A673 (cell line): ENCODE data around the gene ARHGAP26. TPM values are rescaled to one million over a fixed set of nuclear protein-coding genes. Genes with fewer than 3 reads are reported as not detected.

Source experiments
- BruUV-seq: library from RNA; stranded (reverse); fragments of 400-500 nt; replicated peaks from 2 replicates; lab custom pipeline; 2021; lab: Mats Ljungman, UMichigan
- CTCF ChIA-PET: fragments of 300-600 bp; sonication (Branson Sonifier 250); formaldehyde crosslinking; loops from one replicate; lab custom pipeline; 2022; ENCODE audit warnings: antibody characterized with exemption; lab: Charles Lee
- POLR2A ChIA-PET: fragments of 300-600 bp; sonication (Branson Sonifier 250); formaldehyde crosslinking; loops from one replicate; lab custom pipeline; 2022; ENCODE audit warnings: antibody characterized with exemption; ENCODE audit not compliant: low non-redundant PET; lab: Charles Lee
- DNase-seq: peaks from one replicate; pipeline ENCODE4 v3.0.0-alpha.2; 2015; ENCODE audit warnings: low spot score
- H3K27ac ChIP-seq: fragments of 200-600 bp; sonication (generic); 2 replicates; pipeline ENCODE4 v1.5.1; 2016; ENCODE audit warnings: mixed run types, low read depth, mild to moderate bottlenecking, mixed read lengths, antibody characterized with exemption, low read length; ENCODE audit not compliant: poor library complexity, severe bottlenecking
- H3K27me3 ChIP-seq: fragments of 200-600 bp; sonication (generic); replicated peaks from 2 replicates; pipeline ENCODE4 v1.6.1; 2017; ENCODE audit warnings: mixed run types, low read depth, mild to moderate bottlenecking, mixed read lengths, antibody characterized with exemption, low read length; ENCODE audit not compliant: insufficient read depth, poor library complexity
- H3K36me3 ChIP-seq: fragments of 200-600 bp; sonication (generic); 2 replicates; pipeline ENCODE4 v1.6.1; 2016; ENCODE audit warnings: mixed run types, mild to moderate bottlenecking, mixed read lengths, antibody characterized with exemption, low read length; ENCODE audit not compliant: insufficient read depth, poor library complexity, severe bottlenecking
- H3K4me1 ChIP-seq: fragments of 200-600 bp; sonication (generic); 2 replicates; pipeline ENCODE4 v1.6.1; 2017; ENCODE audit warnings: mixed run types, mild to moderate bottlenecking, mixed read lengths, antibody characterized with exemption, low read length; ENCODE audit not compliant: insufficient read depth, poor library complexity, severe bottlenecking
- H3K4me3 ChIP-seq: fragments of 200-600 bp; sonication (generic); 2 replicates; pipeline ENCODE4 v1.5.1; 2016; ENCODE audit warnings: low read depth, mixed run types, mild to moderate bottlenecking, mixed read lengths, low read length; ENCODE audit not compliant: poor library complexity, severe bottlenecking
- H3K9me3 ChIP-seq: fragments of 200-600 bp; sonication (generic); 2 replicates; pipeline ENCODE4 v1.6.1; 2016; ENCODE audit warnings: mixed run types, low read depth, mild to moderate bottlenecking, mixed read lengths, antibody characterized with exemption, low read length; ENCODE audit not compliant: poor library complexity, severe bottlenecking
- EZH2 ChIP-seq: fragments of 200-600 bp; sonication (generic); IDR thresholded peaks from 2 replicates; pipeline ENCODE4 v1.6.1; 2017; ENCODE audit warnings: borderline replicate concordance, low read depth, mild to moderate bottlenecking, mixed read lengths, antibody characterized with exemption, low read length; ENCODE audit not compliant: poor library complexity, severe bottlenecking
- intact Hi-C: fragments of 100-400 bp; cut with micrococcal nuclease; formaldehyde crosslinking; loops from one replicate; pipeline ENCODE4 v1.10.0; 2022; ENCODE audit not compliant: unreplicated experiment
- total RNA-seq: library from RNA; stranded (reverse); gene quantifications from 2 replicates; pipeline ENCODE4 v1.2.3, GENCODE V29; 2021
- TF ChIP-seq, protein P1 (sequence below): fragments of 300-800, 200-600 bp; sonication (generic); conservative IDR thresholded peaks from 2 replicates; pipeline ENCODE4 v1.5.1; 2017; ENCODE audit warnings: low read depth, mild to moderate bottlenecking, antibody characterized with exemption, low read length, moderate library complexity, mixed read lengths

ARHGAP26 gene
- total RNA-seq, 1 experiment from 2014 or later: 25.5 TPM

DNA sequence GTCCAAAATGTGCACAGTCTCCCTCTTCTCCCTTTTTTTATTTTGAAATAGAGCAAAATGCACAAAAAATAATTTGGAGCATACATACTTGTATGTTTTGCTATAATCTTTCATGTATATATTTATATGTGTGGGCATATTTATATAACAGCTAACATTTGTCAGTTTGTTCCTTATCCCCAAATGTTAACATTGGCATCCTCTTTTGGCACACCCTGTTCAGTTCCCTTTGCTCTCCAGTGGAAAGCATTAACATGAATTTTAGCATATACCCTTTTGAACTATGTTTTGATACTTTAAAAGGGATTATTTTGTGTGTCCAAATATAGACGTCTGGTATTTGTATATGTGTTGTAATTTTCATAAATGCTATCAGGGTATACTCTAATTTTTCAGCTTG is 306.2 kb downstream of the ARHGAP26 start:
- BruUV-seq: no TSS peak
- no peaks in the 10 kb centered on the region for H3K27me3 ChIP-seq
- intact Hi-C loops: no loop called here
- no peaks in the 10 kb centered on the region for H3K4me1 ChIP-seq
- no peak overlapping the region for H3K4me3 ChIP-seq
- CTCF ChIA-PET: no interaction called here
- H3K27ac ChIP-seq: no peak overlapping the region
- POLR2A ChIA-PET: no interaction called here
- no peaks in the 10 kb centered on the region for H3K36me3 ChIP-seq
- no peaks in the 10 kb centered on the region for H3K9me3 ChIP-seq
- DNase-seq: no peak
- no peak for TF ChIP-seq EZH2
- TF ChIP-seq, protein P1, sequence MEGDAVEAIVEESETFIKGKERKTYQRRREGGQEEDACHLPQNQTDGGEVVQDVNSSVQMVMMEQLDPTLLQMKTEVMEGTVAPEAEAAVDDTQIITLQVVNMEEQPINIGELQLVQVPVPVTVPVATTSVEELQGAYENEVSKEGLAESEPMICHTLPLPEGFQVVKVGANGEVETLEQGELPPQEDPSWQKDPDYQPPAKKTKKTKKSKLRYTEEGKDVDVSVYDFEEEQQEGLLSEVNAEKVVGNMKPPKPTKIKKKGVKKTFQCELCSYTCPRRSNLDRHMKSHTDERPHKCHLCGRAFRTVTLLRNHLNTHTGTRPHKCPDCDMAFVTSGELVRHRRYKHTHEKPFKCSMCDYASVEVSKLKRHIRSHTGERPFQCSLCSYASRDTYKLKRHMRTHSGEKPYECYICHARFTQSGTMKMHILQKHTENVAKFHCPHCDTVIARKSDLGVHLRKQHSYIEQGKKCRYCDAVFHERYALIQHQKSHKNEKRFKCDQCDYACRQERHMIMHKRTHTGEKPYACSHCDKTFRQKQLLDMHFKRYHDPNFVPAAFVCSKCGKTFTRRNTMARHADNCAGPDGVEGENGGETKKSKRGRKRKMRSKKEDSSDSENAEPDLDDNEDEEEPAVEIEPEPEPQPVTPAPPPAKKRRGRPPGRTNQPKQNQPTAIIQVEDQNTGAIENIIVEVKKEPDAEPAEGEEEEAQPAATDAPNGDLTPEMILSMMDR: no peak

DNA sequence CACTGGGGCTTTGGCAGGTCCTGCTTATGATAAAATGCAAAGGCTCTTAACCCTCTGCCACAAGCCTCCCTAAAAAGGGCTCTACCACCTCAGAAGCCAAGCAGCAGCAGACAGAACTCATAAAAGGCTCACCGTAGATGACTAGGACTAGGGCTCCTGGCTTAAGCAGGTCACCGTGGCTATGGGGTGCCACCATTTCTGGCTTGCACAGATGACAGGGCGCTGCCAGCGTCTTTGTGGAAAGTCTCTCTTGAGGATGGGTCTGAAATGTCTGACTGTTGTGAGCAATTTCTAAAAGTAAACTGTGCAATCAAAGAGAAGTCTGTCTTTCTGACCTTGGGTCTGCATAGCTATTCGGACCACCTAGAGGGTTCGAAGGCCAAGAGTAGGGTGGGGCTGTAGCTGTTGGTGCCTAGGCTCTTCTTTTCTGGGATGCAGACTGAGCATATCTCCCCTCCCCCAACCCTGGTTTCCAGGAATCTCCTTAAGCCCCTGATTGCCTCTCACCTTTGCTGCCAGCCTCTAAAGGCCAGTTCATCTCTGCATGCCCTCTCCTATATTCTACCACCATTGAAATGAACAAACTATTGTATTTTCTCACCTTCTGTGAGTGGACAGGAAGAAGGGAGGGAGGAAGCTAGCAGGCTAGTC is 307.4 kb downstream of the ARHGAP26 start:
- ChIA-PET POLR2A (no interaction called here), CTCF (no interaction called here)
- no peak for DNase-seq
- no peaks in the 10 kb centered on the region for H3K27me3 ChIP-seq
- H3K27ac ChIP-seq: no peak overlapping the region
- intact Hi-C loops: no loop called here
- H3K9me3 ChIP-seq: no peaks in the 10 kb centered on the region
- no peak overlapping the region for H3K4me3 ChIP-seq
- TF ChIP-seq, protein P1: no peak
- no peak for TF ChIP-seq EZH2
- no peaks in the 10 kb centered on the region for H3K4me1 ChIP-seq
- H3K36me3 ChIP-seq: no peaks in the 10 kb centered on the region
- BruUV-seq: no TSS peak

DNA sequence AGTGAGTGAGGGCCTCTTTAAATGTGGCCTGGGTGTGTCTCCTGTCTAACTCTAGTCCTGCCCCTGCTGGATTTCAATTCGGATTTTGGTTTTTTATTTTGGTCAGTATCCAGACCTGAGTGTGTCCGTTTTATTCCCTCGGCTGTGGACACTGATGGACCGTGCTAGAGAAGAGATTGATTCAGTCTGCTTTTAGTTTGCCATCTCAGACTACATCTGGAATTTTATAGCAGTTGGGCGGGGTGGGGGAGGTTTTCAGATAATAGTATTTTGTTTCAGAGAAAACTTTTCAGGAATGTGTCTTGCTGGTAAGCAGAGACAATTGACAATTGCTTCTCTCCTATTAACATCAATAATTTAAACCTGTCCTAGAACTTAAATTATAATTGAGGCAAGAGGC is 308.1 kb downstream of the ARHGAP26 start:
- H3K4me1 ChIP-seq: no peaks in the 10 kb centered on the region
- ChIA-PET POLR2A (no interaction called here), CTCF (no interaction called here)
- no peaks in the 10 kb centered on the region for H3K36me3 ChIP-seq
- no peaks in the 10 kb centered on the region for H3K9me3 ChIP-seq
- TF ChIP-seq, protein P1: no peak
- no peak for TF ChIP-seq EZH2
- H3K27me3 ChIP-seq: no peaks in the 10 kb centered on the region
- DNase-seq: no peak
- BruUV-seq: no TSS peak
- H3K4me3 ChIP-seq: no peak overlapping the region
- intact Hi-C loops: no loop called here
- no peak overlapping the region for H3K27ac ChIP-seq
